Astrocyte of the hippocampus (primary cell): ENCODE measurements around the gene DZANK1.
"Not testable (repeated sequence)": the region's sequence is repeated elsewhere in the genome, so short reads cannot be mapped to it uniquely, and the experiment has no call there.

Source experiments
- DNase-seq: peaks from one replicate; pipeline ENCODE4 v3.0.0; 2011; ENCODE audit warnings: low read depth, low spot score

Gene DZANK1

DNA sequence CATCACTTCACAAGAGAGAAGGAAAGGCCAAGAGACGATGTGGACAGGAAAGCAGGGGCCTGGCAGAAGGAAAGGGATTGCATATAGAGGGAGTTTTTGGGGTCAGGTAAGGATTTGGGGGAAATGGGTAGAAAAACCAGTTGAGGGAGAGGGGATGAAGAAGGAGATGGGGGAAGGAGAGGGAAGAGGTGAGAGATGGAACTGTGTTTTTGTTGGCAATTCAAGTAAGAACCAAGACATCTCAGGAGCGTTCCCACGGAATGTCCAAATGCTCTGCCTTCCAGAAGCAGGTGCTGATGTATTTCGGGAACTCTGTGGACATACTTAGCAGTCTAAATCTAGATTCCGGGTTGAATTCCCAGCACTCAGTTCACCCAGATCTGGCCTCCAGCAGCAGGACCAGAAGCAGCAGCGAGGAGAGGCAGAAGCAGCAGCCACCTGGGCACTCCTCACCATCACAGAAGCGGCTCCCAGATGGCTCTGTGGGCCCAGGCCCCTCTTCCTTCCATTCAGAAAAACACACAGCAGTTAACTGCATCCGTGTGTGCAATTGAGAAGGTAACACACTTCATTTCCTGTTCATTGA, 88.8 kb downstream of the DZANK1 start:
- DNase-seq = no peak

DNA sequence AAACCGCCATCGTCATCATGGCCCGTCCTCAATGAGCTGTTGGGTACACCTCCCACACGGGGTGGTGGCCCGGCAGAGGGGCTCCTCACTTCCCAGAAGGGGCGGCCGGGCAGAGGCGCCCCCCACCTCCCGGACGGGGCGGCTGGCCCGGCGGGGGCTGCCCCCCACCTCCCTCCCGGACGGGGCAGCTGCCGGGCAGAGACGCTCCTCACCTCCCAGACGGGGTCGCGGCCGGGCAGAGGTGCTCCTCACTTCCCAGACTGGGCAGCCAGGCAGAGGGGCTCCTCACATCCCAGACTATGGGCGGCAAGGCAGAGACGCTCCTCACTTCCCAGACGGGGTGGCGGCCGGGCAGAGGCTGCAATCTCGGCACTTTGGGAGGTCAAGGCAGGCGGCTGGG, 91.3 kb downstream of the DZANK1 start:
- not testable (repeated sequence) for DNase-seq

DNA sequence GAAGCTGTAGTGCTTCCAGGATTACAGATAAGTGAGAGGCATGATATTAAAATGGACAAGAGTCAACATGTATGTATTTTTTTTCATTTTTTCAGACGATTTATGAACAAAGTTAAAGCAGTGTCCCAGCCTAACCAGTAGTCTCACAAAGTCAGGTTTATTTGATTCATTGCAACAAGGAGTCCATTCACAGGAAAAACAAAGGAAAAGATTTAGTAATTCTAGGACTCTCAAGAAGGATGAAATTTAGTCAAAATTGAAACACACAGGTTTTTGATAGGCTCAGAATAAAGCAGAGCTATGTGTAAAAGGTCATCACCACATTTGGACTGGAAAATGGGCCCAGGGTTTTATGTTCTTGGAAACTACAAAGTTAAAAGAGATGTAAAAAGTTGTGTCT, 94.5 kb downstream of the DZANK1 start:
- DNase-seq = no peak

DNA sequence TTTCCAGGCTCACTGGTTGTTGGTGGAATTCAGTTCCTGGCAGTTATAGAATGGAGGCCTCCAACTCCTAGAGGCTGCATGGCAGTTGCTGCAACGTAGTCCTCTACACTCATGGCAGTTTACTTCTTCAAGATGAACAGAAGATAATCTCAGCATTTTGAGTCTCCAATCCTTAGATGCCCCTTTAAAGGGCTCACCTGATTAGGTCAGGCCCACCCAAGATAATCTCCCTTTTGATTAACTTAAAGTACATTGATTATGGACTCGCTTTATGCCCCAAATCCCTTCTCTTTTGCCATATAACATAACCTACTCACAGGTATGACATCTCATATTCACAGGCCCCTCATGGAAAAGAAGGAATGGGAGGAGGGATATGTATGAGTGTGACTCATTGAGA, 102.1 kb downstream of the DZANK1 start:
- no peak for DNase-seq

DNA sequence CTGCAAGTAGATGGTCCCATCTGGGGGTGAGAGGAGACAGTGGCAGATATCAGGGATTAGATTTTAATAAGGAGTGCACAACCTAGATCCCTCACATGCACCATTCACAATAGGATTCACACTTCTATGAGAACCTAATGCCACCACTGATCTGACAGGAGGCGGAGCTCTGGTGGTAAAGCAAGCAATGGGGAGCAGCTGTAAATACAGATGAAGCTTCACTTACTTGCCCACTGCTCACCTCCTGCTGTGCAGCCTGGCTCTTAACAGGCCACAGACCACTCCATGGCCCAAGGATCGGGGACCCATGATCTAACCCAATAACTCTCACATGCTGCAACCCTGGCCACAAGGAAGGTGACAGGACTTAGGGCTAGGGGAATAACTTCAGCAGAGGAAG, 103.1 kb downstream of the DZANK1 start:
- no peak for DNase-seq

DNA sequence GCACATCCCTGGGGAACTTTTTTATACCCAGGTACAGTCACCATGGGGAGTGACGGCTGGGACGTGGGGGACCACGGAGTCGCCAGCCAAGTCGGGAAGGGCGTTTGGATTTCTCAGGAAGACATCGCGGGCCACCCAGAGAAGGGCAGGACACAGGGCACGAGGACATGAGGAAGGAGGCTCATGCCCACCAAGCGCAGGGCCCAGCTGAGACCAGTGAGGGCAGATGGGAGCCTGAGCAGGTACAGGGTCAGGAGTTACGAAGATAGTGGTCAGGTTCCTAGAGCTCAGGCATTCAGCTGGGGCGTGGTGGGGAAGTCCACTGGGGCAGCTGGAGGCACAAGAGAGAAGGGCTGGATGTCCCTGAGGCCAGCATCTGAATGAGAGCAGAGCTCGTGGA, 103.9 kb downstream of the DZANK1 start:
- DNase-seq = no peak

DNA sequence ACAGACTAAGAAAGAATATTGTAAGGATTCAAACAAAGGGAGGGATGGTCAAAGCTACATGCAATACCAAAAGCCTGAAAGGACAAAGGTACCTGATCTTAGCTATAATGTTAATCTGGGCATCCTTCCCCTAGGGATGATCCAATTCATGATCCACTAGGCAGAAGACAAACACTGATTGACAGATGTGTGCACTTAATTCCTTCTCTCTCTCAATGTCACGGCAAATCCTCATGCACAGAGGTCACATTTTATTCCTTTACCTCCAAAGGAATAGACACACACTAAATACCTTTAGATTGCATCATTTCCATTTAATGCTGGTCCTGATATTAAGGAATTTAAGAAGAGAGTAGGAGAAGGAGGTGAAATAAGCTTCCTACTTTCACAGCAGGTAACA, 105.2 kb downstream of the DZANK1 start:
- no peak for DNase-seq

DNA sequence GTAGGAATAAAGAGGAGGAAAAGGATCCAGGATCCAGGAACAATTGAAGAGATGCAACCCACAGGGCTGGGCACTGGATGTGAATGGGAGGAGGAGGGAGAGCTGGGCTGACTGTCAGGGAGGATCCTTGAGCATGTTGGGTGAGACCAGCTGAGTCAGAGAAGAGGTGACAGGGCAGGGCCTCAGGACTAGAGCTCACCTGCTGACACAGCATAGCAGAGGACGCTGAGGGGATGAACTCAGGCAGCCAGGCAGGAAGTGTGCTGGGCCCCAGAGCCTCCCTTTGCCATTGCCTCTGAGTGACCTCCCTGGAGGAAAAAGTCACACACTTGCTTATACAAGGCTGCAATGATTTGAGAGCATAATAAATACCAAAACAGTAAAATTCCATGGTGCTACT, 106.2 kb downstream of the DZANK1 start:
- no peak for DNase-seq

DNA sequence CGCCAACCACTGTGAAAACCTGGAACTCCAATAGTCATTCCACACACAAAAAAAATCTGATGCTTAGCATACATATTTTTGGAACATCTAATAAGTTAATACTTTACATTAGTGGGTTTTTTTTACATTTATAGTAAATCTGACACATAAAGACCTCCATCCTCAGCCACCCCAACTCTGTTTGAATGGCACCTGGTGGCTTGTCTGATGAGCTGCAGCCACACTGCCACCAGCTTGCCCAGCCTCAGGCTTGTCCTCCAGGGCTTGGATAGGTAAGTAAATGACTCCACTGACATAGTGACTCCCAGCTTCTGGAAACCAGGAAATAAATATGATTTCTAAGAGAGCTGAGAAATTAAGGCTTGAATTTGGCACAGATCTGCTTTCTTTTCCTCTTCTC, 107.0 kb downstream of the DZANK1 start:
- DNase-seq = no peak

DNA sequence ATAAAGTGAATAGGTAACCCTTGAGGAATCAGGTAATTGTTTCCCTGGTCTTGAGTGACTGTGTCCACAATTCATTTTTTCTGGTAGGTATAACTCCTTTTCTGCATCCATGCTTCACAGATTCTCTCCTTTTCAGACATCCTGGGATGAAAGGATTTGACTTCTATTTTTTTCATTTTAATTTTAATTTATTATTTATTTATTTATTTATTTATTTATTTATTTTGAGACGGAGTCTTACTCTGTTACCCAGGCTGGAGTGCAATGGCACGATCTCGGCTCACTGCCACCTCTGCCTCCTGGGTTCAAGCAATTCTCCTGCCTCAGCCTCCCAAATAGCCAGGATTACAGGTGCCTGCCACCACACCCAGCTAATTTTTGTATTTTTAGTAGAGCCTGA, 117.1 kb downstream of the DZANK1 start:
- not testable (repeated sequence) for DNase-seq
